ENCODE data around the gene PRKG1.

- TF ChIP-seq SAP30 (IDR thresholded peaks at IDR 0.05; ENCODE audit: insufficient read depth, insufficient replicate concordance, low read length) (no peak), CTCF (IDR thresholded peaks at IDR 0.05; ENCODE audit: control extremely low read depth in 1 of 3, insufficient read depth in 1 of 3, low read depth in 1 of 3, low read length in 3 of 3) (no peak), USF2 (IDR thresholded peaks at IDR 0.05; ENCODE audit: low read length) (no peak), RFX5 (IDR thresholded peaks at IDR 0.05; ENCODE audit: borderline replicate concordance, low read depth, low read length) (no peak)
Observed at GRCh38 chr10:52050429-52051047, 976.3 kb downstream of the PRKG1 start.

Data from H1 (cell line).